GM12873 (cell line): ENCODE measurements around the gene SLC40A1.

Source experiments
- TF ChIP-seq, protein P1 (sequence below): IDR thresholded peaks from 2 replicates; pipeline ENCODE4 v1.5.1; 2012; ENCODE audit warnings: low read depth, mild to moderate bottlenecking, moderate library complexity, low read length, control low read depth; ENCODE audit not compliant: insufficient read depth; ENCODE audit errors: missing control alignments

Gene SLC40A1

DNA sequence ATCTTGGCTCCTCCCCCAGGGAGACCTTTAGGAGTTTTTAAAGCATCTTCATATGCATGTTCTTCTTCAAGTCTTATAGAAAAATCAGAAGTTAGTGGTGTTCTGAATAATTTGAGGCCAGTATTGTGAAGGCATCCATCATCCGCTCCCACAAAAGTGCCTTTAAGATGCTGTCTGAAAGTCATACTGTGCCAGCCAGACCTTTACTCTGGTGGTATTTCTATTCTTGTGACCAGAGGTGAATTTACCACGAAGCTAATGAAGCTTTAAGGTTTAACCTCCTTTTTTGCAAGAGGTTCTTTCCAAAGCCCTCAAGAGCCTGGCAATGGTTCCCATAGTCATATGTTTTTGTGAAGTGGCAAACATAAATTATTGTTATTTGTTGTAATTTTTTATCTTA is 54.3 kb downstream of the SLC40A1 start:
- TF ChIP-seq, protein P1, sequence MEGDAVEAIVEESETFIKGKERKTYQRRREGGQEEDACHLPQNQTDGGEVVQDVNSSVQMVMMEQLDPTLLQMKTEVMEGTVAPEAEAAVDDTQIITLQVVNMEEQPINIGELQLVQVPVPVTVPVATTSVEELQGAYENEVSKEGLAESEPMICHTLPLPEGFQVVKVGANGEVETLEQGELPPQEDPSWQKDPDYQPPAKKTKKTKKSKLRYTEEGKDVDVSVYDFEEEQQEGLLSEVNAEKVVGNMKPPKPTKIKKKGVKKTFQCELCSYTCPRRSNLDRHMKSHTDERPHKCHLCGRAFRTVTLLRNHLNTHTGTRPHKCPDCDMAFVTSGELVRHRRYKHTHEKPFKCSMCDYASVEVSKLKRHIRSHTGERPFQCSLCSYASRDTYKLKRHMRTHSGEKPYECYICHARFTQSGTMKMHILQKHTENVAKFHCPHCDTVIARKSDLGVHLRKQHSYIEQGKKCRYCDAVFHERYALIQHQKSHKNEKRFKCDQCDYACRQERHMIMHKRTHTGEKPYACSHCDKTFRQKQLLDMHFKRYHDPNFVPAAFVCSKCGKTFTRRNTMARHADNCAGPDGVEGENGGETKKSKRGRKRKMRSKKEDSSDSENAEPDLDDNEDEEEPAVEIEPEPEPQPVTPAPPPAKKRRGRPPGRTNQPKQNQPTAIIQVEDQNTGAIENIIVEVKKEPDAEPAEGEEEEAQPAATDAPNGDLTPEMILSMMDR = no peak

DNA sequence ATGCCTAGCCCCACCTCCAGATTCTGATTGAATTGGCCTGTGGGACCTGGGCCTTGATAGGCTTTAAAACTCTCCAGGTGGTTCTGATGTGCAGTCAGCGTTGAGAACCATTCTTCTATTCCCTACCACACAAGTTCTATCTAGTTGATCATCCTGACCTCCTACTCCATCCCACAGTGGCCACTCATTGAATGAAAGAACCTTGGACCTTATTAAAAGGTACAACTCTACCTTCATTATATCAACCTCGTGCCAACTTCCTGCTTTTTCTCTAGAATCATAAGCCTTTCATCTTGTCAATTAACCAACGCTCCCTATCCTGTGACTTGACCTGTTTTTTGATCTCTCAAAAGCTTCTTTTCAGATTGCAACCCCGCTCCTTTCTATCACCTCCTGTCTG is 55.8 kb downstream of the SLC40A1 start:
- TF ChIP-seq, protein P1 = no peak

DNA sequence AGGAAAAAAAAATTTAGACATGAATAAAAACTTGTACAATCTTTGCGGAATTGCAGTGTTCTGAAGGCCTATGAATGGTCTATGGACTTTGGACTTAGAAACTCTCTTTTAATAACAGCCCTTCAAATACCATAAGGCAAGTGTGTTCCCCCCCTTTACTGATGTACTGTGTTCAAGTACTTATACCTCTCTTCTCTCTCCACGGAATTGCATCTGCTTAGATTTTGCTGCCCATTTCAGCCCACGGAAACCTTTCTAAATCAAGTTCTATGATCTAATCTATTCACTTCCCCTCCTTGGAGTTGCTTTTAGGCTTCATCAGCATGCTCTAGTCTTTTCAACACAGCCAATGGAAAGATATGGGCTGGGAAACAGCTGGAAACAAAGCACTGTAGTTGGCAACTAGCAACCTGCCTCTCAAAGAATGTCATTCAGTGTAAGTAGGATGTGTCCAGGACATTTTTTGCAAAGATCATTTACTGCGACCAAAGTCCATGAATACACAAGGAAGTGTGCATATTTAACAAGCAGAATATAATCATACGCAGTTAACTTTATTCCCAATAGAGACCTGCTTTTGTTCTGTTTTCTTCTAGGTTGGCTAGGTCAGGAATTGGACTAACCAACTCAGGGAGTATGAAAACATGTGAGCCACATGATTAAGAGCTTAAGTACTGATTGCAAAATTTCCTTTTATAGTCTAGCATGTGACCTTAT is 58.0 kb downstream of the SLC40A1 start:
- TF ChIP-seq, protein P1 = no peak

GRCh38 chr2:189521699-189522434 is 58.7 kb downstream of the SLC40A1 start:
- TF ChIP-seq, protein P1 = peak; percentile 20

DNA sequence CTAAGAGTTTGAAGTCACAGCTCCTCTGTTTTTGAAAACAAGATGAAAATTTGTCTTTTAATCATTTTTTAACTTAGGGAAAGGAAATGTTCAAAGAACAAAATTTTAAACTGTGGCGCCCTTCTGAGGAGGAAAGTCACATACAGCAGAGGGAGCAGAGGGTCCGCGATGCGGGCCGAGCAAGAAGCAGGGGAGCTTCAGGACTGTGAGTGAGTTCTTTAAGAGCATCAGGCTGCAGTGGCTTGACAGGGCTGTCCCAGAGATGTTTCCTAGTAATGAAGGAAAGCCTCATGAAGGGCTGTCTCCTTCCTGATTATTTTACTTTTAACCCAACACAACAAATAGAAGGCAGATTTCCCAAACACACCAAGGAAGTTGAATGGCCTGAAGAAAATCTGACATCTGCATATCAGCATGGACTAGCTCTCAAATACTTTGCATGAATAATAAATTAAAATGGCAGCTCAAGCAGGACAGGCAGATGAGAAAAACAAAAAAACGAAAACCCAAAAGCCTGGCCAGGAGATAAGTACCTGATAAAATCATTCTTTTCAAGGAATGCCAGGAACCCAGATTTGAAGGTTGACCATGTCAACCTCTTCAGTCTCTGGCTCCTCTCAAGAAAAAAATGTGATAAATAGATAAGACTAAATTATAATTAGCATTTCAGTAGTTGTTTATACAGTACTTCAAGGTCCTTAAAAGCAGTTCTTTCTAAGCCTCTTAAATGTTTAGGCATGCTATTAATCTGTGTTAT is 60.8 kb downstream of the SLC40A1 start:
- TF ChIP-seq, protein P1 = no peak

- TF ChIP-seq, protein P1 = no peak
These were observed 62.6 kb downstream of the SLC40A1 start for GRCh38 chr2:189517847-189518535.
